OCI-LY1 (cell line): ENCODE results near the gene FRMD3.

Source experiments
- CTCF ChIP-seq: fragments of 200-600 bp; sonication (generic), shearing (Covaris generic); IDR thresholded peaks from 2 replicates; pipeline ENCODE4 v1.5.1; 2017; ENCODE audit warnings: mild to moderate bottlenecking, antibody characterized with exemption, low read length, moderate library complexity, mixed read lengths
- EZH2 ChIP-seq: fragments of 200-600 bp; sonication (generic), shearing (Covaris generic); IDR thresholded peaks from 2 replicates; pipeline ENCODE4 v1.8.0; 2017; ENCODE audit warnings: borderline replicate concordance, mixed run types, mild to moderate bottlenecking, antibody characterized with exemption, low read length, moderate library complexity, mixed read lengths

- no peak for TF ChIP-seq CTCF
- no peak for TF ChIP-seq EZH2
Observed at GRCh38 chr9:83503866-83504265, 34.3 kb downstream of the FRMD3 start.
